HepG2 (cell line): ENCODE results near the gene MEG3. TPM values are rescaled to one million over a fixed set of nuclear protein-coding genes. Genes with fewer than 3 reads are reported as not detected.

Experiments used
- ATAC-seq: fragments of 200-7000 bp; cut with Tn5 transposase; 3 replicates; pipeline ENCODE4 v1.9.1; 2020; ENCODE audit warnings: mild to moderate bottlenecking, moderate library complexity
- BruUV-seq: library from RNA; stranded (reverse); fragments of 400-500 nt; replicated peaks from 2 replicates; lab custom pipeline; 2021; lab: Mats Ljungman, UMichigan
- CTCF ChIA-PET: fragments of 300-600 bp; formaldehyde crosslinking; extraction: SDS; loops from one replicate; lab custom pipeline; 2021; ENCODE audit warnings: low total read pairs, inconsistent platforms, low intra/inter-chr PET ratio; lab: Yijun Ruan, JAX
- POLR2A ChIA-PET: fragments of 350-600 bp; sonication (Branson Sonifier 250); formaldehyde crosslinking; loops from one replicate; lab custom pipeline; 2020; ENCODE audit warnings: antibody characterized with exemption, inconsistent platforms; lab: Yijun Ruan, JAX
- DNase-seq: peaks from one replicate; pipeline ENCODE4 v3.0.0-alpha.2; 2015; ENCODE audit warnings: low spot score
- FAIRE-seq: peaks from 3 replicates; lab custom pipeline; 2011; peaks lifted over from hg19 to GRCh38; lab: Jason Lieb, UNC
- H2AFZ ChIP-seq: one replicate; pipeline ENCODE4 v1.6.1; 2011; ENCODE audit warnings: low read length, inconsistent platforms
- H3K27ac ChIP-seq: fragments of 300-600 bp; 3 replicates; pipeline ENCODE4 v1.8.0; 2011; ENCODE audit warnings: mixed run types, mild to moderate bottlenecking, mixed read lengths, low read length, inconsistent platforms; ENCODE audit not compliant: insufficient read depth; ENCODE audit errors: extremely low read length
- H3K27me3 ChIP-seq, 2 experiments: fragments of 200-600 bp in 1 of 2; 2 replicates in 1 of 2; 3 replicates in 1 of 2; pipeline versions ENCODE4 v1.6.0 to v1.8.0; 2011; ENCODE audit warnings: low read length in 2 of 2, mild to moderate bottlenecking in 2 of 2, moderate library complexity in 2 of 2, inconsistent platforms in 1 of 2; ENCODE audit not compliant: insufficient read depth in 2 of 2, control insufficient read depth in 1 of 2
- H3K36me3 ChIP-seq, 2 experiments: fragments of 200-600 bp in 1 of 2; replicated peaks in 1 of 2; 2 replicates in 1 of 2; 3 replicates in 1 of 2; pipeline versions ENCODE4 v1.5.1 to v1.8.0; 2011; ENCODE audit warnings: low read length in 2 of 2, inconsistent platforms in 1 of 2; ENCODE audit not compliant: insufficient read depth in 2 of 2, control insufficient read depth in 1 of 2
- H3K4me1 ChIP-seq: 2 replicates; pipeline ENCODE4 v1.5.1; 2012; ENCODE audit warnings: low read length, inconsistent platforms; ENCODE audit not compliant: insufficient read depth
- H3K4me2 ChIP-seq: 2 replicates; pipeline ENCODE4 v1.6.0; 2011; ENCODE audit warnings: low read depth, low read length, inconsistent platforms
- H3K4me3 ChIP-seq, 3 experiments: fragments of 200-600 bp in 1 of 3; sonication (generic), shearing (Covaris generic) in 1 of 3; replicated peaks in 1 of 3; 2 replicates each; pipeline ENCODE4 v1.5.1; 2011 to 2016; ENCODE audit warnings: low read length in 3 of 3, inconsistent platforms in 2 of 3, low read depth in 2 of 3, mild to moderate bottlenecking in 2 of 3, control low read depth in 1 of 3, mixed read lengths in 1 of 3; ENCODE audit not compliant: insufficient read depth in 1 of 3
- H3K79me2 ChIP-seq: one replicate; pipeline ENCODE4 v1.6.1; 2011; ENCODE audit warnings: low read length, inconsistent platforms; ENCODE audit not compliant: insufficient read depth
- H3K9ac ChIP-seq: 2 replicates; pipeline ENCODE4 v1.6.0; 2011; ENCODE audit warnings: mild to moderate bottlenecking, low read depth, low read length, inconsistent platforms; ENCODE audit not compliant: insufficient read depth
- H3K9me3 ChIP-seq: 2 replicates; pipeline ENCODE4 v1.5.1; 2012; ENCODE audit warnings: mild to moderate bottlenecking, low read length
- H4K20me1 ChIP-seq: 2 replicates; pipeline ENCODE4 v1.6.0; 2011; ENCODE audit warnings: inconsistent platforms, mild to moderate bottlenecking, low read length, moderate library complexity; ENCODE audit not compliant: insufficient read depth
- CREM ChIP-seq, 2 experiments: sonication (generic) in 1 of 2; formaldehyde crosslinking in 1 of 2; IDR thresholded peaks; 2 replicates each; pipeline versions ENCODE4 v1.4.0 to v1.6.1; 2016 to 2020; ENCODE audit warnings: antibody characterized with exemption in 1 of 2, mild to moderate bottlenecking in 1 of 2, missing genetic modification reagents in 1 of 2
- LCORL ChIP-seq, 2 experiments: fragments of 450-650 bp in 1 of 2; sonication (generic) in 1 of 2; formaldehyde crosslinking in 1 of 2; IDR thresholded peaks; 2 replicates each; pipeline versions ENCODE4 v1.5.0 to v1.6.1; 2017 to 2020; ENCODE audit warnings: antibody characterized with exemption in 1 of 2, missing genetic modification reagents in 1 of 2
- MAF1 ChIP-seq: sonication (generic); formaldehyde crosslinking; IDR thresholded peaks from 2 replicates; pipeline ENCODE4 v1.5.0; 2020; ENCODE audit warnings: missing genetic modification reagents, borderline replicate concordance
- REL ChIP-seq: sonication (generic); formaldehyde crosslinking; conservative IDR thresholded peaks from 2 replicates; pipeline ENCODE4 v1.8.0; 2022; ENCODE audit warnings: mild to moderate bottlenecking, missing genetic modification reagents, moderate library complexity
- SMAD9 ChIP-seq: sonication (generic); formaldehyde crosslinking; IDR thresholded peaks from 2 replicates; pipeline ENCODE4 v1.5.1; 2020; ENCODE audit warnings: mild to moderate bottlenecking, missing genetic modification reagents
- SP4 ChIP-seq: sonication (generic); formaldehyde crosslinking; IDR thresholded peaks from 2 replicates; pipeline ENCODE4 v1.8.1; 2023; ENCODE audit warnings: mild to moderate bottlenecking, missing genetic modification reagents
- ZNF136 ChIP-seq: sonication (generic); formaldehyde crosslinking; IDR thresholded peaks from 2 replicates; pipeline ENCODE4 v1.8.1; 2022; ENCODE audit warnings: low read depth, mild to moderate bottlenecking, moderate library complexity, missing genetic modification reagents
- ZNF354B ChIP-seq: sonication (generic); formaldehyde crosslinking; IDR thresholded peaks from 2 replicates; pipeline ENCODE4 v1.8.0; 2022; ENCODE audit warnings: mild to moderate bottlenecking, missing genetic modification reagents
- ZNF746 ChIP-seq: sonication (generic); formaldehyde crosslinking; IDR thresholded peaks from 2 replicates; pipeline ENCODE4 v1.8.0; 2022; ENCODE audit warnings: mild to moderate bottlenecking, missing genetic modification reagents
- ZNF879 ChIP-seq: sonication (generic); formaldehyde crosslinking; IDR thresholded peaks from 2 replicates; pipeline ENCODE4 v1.8.1; 2023; ENCODE audit warnings: missing genetic modification reagents
- WGBS: methylation state at CpG from one replicate; pipeline ENCODE4 v1.1.6; 2017; ENCODE audit warnings: low lambda C conversion rate; 5-methylcytosine and 5-hydroxymethylcytosine counted together
- in situ Hi-C: cut with HindIII; loops from 2 replicates; pipeline ENCODE4 v1.10.0; 2017; ENCODE audit warnings: low pct_unique_long_range_greater_than_20kb; ENCODE audit not compliant: extremely low pct_ligation_motif_present
- intact Hi-C: fragments of 100-400 bp; cut with micrococcal nuclease; formaldehyde crosslinking; loops from one replicate; pipeline ENCODE4 v1.10.0; 2022; ENCODE audit not compliant: unreplicated experiment
- polyA plus RNA-seq, 8 experiments: library from polyadenylated mRNA; depleted of rRNA in 3 of 8; stranded (reverse) in 7 of 8; unstranded in 1 of 8; fragments of >200 nt; fragmentation: Illumina TruSeq in 4 of 8; extraction: Trizol in 4 of 8; gene quantifications; 2 replicates each; pipeline versions ENCODE4 v1.2.1 to v1.2.3, GENCODE V29; 2011 to 2016; ENCODE audit warnings: low read depth in 4 of 8, missing spikeins in 1 of 8, mixed read lengths in 1 of 8; ENCODE audit not compliant: insufficient read depth in 1 of 8
- total RNA-seq, 5 experiments: library from RNA; depleted of rRNA; stranded (reverse); fragments of >200 nt; fragmentation: Illumina TruSeq; extraction: Trizol; gene quantifications; 2 replicates each; pipeline ENCODE4 v1.2.3, GENCODE V29; 2016; ENCODE audit warnings: low read depth in 1 of 5
- TF ChIP-seq, protein P1 (sequence below): sonication (generic); formaldehyde crosslinking; IDR thresholded peaks from 2 replicates; pipeline ENCODE4 v1.9.0; 2021; ENCODE audit warnings: missing genetic modification reagents, borderline replicate concordance
- TF ChIP-seq, protein P2 (sequence below): sonication (generic); formaldehyde crosslinking; IDR thresholded peaks from 2 replicates; pipeline ENCODE4 v1.4.0; 2020; ENCODE audit warnings: low read depth, missing genetic modification reagents

MEG3 gene
- total and polyA plus RNA-seq, 2 of the 13 experiments (the other 11 are each of a cell fraction or from before 2014, with no cell fraction given): 0.17 TPM; not detected in 1

DNA sequence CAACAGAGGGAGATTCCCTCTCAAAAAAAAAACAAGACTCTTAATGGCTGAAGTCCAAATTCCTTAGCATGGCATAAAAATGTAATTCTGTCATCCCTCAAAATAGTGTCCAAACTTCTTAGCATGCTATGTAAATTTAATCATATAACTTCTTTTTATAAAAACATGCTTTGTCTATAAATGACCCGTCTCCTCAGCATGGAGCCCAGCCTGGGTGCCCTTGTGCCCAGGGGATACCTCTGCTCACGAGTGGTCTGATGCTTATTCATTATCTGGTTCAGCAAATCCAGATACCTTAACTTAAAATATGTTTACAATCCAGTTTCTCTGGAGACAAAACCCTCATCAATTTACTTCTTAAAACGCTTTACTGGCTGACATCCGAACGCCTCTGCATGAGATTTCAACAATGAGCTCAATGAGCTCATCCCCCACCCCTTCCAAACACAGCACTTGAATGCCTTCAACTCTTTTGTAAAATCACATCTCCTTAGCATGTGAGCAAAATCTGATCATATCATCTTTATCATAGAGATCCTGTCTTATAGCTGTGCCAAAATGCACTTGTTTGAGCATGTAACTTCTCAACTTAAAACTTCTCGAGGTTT is 61.9 kb downstream of the MEG3 start (continued):
- TF ChIP-seq, protein P1, sequence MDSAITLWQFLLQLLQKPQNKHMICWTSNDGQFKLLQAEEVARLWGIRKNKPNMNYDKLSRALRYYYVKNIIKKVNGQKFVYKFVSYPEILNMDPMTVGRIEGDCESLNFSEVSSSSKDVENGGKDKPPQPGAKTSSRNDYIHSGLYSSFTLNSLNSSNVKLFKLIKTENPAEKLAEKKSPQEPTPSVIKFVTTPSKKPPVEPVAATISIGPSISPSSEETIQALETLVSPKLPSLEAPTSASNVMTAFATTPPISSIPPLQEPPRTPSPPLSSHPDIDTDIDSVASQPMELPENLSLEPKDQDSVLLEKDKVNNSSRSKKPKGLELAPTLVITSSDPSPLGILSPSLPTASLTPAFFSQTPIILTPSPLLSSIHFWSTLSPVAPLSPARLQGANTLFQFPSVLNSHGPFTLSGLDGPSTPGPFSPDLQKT (CRISPR knock-in tag): no peak
- TF ChIP-seq MAF1 (CRISPR knock-in tag) (no peak), REL (CRISPR knock-in tag) (no peak), ZNF746 (CRISPR knock-in tag) (no peak)

DNA sequence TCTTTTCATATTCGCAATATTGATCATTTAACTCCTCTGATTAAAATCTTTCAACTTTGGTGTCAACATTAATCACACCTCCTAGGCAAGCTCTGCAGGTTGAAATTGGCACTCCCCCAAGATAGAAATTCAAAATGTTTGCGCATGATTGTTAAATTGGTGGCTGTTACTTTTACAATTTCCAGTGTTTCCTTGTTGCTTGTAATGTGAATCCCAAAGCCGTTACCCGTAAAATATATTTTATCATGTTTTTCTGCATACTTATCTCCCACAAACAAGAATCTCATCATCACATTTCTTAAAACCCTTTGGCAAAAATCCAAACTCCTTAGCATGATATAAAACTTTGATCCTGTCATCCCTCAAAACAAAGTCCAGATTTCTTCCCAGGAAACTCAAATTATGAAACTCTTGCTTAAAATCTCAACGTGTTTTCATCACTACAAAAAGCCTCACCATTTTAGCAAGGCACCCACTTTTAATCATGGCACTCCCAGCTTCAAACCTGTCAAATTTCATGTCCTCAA is 62.9 kb downstream of the MEG3 start:
- CTCF ChIA-PET: no interaction called here
- WGBS: 22% methylated on average over 5 of the region's 5 CpGs
- H3K9me3 ChIP-seq: no peaks in the 10 kb centered on the region
- H3K36me3 ChIP-seq: no peaks in the 10 kb centered on the region
- no peak overlapping the region for H3K27ac ChIP-seq
- no TSS peak for BruUV-seq
- no peaks in the 10 kb centered on the region for H4K20me1 ChIP-seq
- intact Hi-C loops: no loop called here
- no peak overlapping the region for H3K9ac ChIP-seq
- POLR2A ChIA-PET: no interaction called here
- H2AFZ ChIP-seq: no peak overlapping the region
- H3K79me2 ChIP-seq: no peaks in the 10 kb centered on the region
- H3K4me1 ChIP-seq: peaks cover 17% of the 10 kb centered on the region
- DNase-seq (no peak), ATAC-seq (no peak), FAIRE-seq (no peak)
- peaks cover 1 to 37% of the 10 kb centered on the region in 2 experiments for H3K27me3 ChIP-seq
- no peak overlapping the region for H3K4me2 ChIP-seq
- in situ Hi-C loops: no loop called here
- no peak overlapping the region for H3K4me3 ChIP-seq
- TF ChIP-seq SP4 (CRISPR knock-in tag) (no peak), ZNF879 (CRISPR knock-in tag) (no peak), LCORL (IDR thresholded peaks at IDR 0.05) (no peak), LCORL (CRISPR knock-in tag; IDR thresholded peaks at IDR 0.05) (no peak), ZNF354B (CRISPR knock-in tag) (no peak), SMAD9 (CRISPR knock-in tag) (no peak), ZNF136 (CRISPR knock-in tag) (no peak), CREM (IDR thresholded peaks at IDR 0.05) (no peak), CREM (CRISPR knock-in tag; IDR thresholded peaks at IDR 0.05) (no peak)
- TF ChIP-seq, protein P2, sequence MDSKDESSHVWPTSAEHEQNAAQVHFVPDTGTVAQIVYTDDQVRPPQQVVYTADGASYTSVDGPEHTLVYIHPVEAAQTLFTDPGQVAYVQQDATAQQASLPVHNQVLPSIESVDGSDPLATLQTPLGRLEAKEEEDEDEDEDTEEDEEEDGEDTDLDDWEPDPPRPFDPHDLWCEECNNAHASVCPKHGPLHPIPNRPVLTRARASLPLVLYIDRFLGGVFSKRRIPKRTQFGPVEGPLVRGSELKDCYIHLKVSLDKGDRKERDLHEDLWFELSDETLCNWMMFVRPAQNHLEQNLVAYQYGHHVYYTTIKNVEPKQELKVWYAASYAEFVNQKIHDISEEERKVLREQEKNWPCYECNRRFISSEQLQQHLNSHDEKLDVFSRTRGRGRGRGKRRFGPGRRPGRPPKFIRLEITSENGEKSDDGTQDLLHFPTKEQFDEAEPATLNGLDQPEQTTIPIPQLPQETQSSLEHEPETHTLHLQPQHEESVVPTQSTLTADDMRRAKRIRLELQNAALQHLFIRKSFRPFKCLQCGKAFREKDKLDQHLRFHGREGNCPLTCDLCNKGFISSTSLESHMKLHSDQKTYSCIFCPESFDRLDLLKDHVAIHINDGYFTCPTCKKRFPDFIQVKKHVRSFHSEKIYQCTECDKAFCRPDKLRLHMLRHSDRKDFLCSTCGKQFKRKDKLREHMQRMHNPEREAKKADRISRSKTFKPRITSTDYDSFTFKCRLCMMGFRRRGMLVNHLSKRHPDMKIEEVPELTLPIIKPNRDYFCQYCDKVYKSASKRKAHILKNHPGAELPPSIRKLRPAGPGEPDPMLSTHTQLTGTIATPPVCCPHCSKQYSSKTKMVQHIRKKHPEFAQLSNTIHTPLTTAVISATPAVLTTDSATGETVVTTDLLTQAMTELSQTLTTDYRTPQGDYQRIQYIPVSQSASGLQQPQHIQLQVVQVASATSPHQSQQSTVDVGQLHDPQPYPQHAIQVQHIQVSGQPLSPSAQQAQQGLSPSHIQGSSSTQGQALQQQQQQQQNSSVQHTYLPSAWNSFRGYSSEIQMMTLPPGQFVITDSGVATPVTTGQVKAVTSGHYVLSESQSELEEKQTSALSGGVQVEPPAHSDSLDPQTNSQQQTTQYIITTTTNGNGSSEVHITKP (CRISPR knock-in tag): no peak
